K562 (cell line): Measurements from ENCODE around the gene ADORA2B. TPM values are rescaled to one million over a fixed set of nuclear protein-coding genes. Genes with fewer than 3 reads are reported as not detected.
A peak's percentile ranks its signal among the peaks of the same experiment; 100 is the strongest.

Source experiments
- HNRNPUL1 ChIP-seq: fragments of 200-400 bp; formaldehyde crosslinking; IDR thresholded peaks from 2 replicates; pipeline ENCODE4 v1.6.1; 2017; ENCODE audit warnings: low read length
- HOXB6 ChIP-seq: fragments of 250-450 bp; sonication (Bioruptor Pico); IDR thresholded peaks from 2 replicates; pipeline ENCODE4 v1.5.1; 2022; ENCODE audit warnings: mild to moderate bottlenecking, borderline replicate concordance
- JUNB ChIP-seq: fragments of 450-650 bp; formaldehyde crosslinking; conservative IDR thresholded peaks from 2 replicates; pipeline ENCODE4 v1.4.0; 2020; ENCODE audit warnings: mild to moderate bottlenecking
- MCM2 ChIP-seq: fragments of 450-650 bp; IDR thresholded peaks from 2 replicates; pipeline ENCODE4 v1.6.1; 2017; ENCODE audit warnings: low read depth, mild to moderate bottlenecking
- NCOA2 ChIP-seq, 2 experiments: fragments of 450-650 bp; IDR thresholded peaks; 2 replicates each; pipeline ENCODE4 v1.6.1; 2018; ENCODE audit warnings: mild to moderate bottlenecking in 2 of 2, moderate library complexity in 1 of 2; ENCODE audit not compliant: partially characterized antibody in 2 of 2
- NFE2 ChIP-seq: IDR thresholded peaks from 2 replicates; pipeline ENCODE4 v1.6.1; 2014; ENCODE audit warnings: antibody characterized with exemption, low read depth
- PTBP1 ChIP-seq: fragments of 200-400 bp; formaldehyde crosslinking; IDR thresholded peaks from 2 replicates; pipeline ENCODE4 v1.6.1; 2017; ENCODE audit warnings: low read depth, low read length
- SNIP1 ChIP-seq: fragments of 450-650 bp; IDR thresholded peaks from 2 replicates; pipeline ENCODE4 v1.7.1; 2017; ENCODE audit warnings: low read depth, mild to moderate bottlenecking
- VEZF1 ChIP-seq: fragments of 200-800 bp; sonication (Bioruptor generic); IDR thresholded peaks from 2 replicates; pipeline ENCODE4 v1.6.1; 2017; ENCODE audit warnings: missing genetic modification characterization, missing compliant biosample characterization
- ZNF12 ChIP-seq: sonication (generic); formaldehyde crosslinking; IDR thresholded peaks from 2 replicates; pipeline ENCODE4 v1.4.0; 2020; ENCODE audit warnings: mild to moderate bottlenecking, missing genetic modification reagents
- ZNF639 ChIP-seq, 2 experiments: fragments of 200-800 bp in 1 of 2; sonication (Bioruptor generic) in 1 of 2; sonication (generic) in 1 of 2; formaldehyde crosslinking in 1 of 2; IDR thresholded peaks in 1 of 2; conservative IDR thresholded peaks in 1 of 2; 2 replicates each; pipeline versions ENCODE4 v1.5.0 to v1.6.1; 2016 to 2020; ENCODE audit warnings: missing compliant biosample characterization in 1 of 2, missing genetic modification characterization in 1 of 2, missing genetic modification reagents in 1 of 2
- polyA plus RNA-seq, 8 experiments: library from polyadenylated mRNA; depleted of rRNA in 4 of 8; stranded (reverse) in 5 of 8; unstranded in 3 of 8; fragments of >200 nt; fragmentation: Nextera tagmentation in 2 of 8; fragmentation: Illumina TruSeq in 1 of 8; extraction: Ambion mirVana in 2 of 8; extraction: Trizol in 1 of 8; gene quantifications; 2 replicates each; pipeline versions ENCODE4 v1.2.1 to v1.2.3, GENCODE V29; 2011 to 2014; ENCODE audit warnings: inconsistent platforms in 1 of 8, missing spikeins in 1 of 8
- total RNA-seq, 7 experiments: library from RNA; depleted of rRNA in 6 of 7; stranded (reverse); fragments of >200 nt in 6 of 7; fragmentation: Illumina TruSeq in 2 of 7; extraction: Trizol in 2 of 7; gene quantifications; 2 replicates each; pipeline versions ENCODE4 v1.2.1 to v1.2.3, GENCODE V29; 2011 to 2021; ENCODE audit warnings: low replicate concordance in 1 of 7
- TF ChIP-seq, protein P1 (sequence below), 2 experiments: fragments of 450-650 bp in 1 of 2; IDR thresholded peaks; 2 replicates each; pipeline ENCODE4 v1.6.1; 2011 to 2017; ENCODE audit warnings: low read depth in 2 of 2, antibody characterized with exemption in 1 of 2, borderline replicate concordance in 1 of 2, low read length in 1 of 2, mild to moderate bottlenecking in 1 of 2, mixed read lengths in 1 of 2; ENCODE audit not compliant: control insufficient read depth in 1 of 2
- TF ChIP-seq, protein P2 (sequence below), 2 experiments: fragments of 450-650 bp; IDR thresholded peaks; 2 replicates each; pipeline ENCODE4 v1.6.1; 2018; ENCODE audit warnings: mild to moderate bottlenecking in 2 of 2, low read depth in 1 of 2; ENCODE audit not compliant: partially characterized antibody in 2 of 2
- TF ChIP-seq, protein P3 (sequence below): fragments of 250-450 bp; sonication (Bioruptor Pico); IDR thresholded peaks from 2 replicates; pipeline ENCODE4 v1.5.0; 2020; ENCODE audit warnings: mild to moderate bottlenecking

The ADORA2B gene
- total and polyA plus RNA-seq, 9 of the 15 experiments (the other 6 are each of a cell fraction or from before 2014, with no cell fraction given): 6.4 to 16.6 (median 10.5) TPM

DNA sequence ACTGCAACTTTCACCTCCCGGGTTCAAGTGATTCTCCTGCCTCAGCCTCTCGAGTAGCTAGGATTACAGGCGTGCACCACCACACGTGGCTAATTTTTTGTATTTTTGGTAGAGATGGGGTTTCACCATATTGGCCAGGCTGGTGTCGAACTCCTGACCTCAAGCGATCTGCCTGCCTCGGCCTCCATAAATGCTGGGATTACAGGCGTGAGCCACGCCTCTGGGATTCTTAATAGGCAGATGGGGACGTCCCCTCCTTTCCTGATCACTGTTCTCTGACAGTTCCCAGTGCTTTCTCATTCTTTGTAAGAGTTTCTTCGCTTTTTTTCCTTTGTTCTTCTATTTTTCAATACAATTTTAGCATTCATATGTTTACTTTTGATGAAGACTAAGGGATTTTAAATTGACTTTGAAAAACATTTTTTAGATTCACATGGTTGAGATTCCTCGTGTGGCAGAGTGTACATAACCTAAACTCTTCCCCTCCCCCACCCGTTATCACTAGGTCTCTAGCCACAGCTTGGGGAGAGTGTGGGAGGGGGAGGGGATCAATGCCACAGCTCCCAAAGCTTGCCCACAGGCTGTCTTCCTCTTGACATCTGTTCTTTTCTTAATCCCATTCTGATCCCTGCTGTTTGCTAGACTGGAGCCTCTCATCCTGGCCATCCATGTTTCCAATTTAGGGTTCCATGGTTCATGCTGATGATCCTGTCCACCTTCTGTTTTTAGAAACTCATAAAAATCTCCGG is 11.0 kb downstream of the ADORA2B start (continued):
- TF ChIP-seq, protein P1, sequence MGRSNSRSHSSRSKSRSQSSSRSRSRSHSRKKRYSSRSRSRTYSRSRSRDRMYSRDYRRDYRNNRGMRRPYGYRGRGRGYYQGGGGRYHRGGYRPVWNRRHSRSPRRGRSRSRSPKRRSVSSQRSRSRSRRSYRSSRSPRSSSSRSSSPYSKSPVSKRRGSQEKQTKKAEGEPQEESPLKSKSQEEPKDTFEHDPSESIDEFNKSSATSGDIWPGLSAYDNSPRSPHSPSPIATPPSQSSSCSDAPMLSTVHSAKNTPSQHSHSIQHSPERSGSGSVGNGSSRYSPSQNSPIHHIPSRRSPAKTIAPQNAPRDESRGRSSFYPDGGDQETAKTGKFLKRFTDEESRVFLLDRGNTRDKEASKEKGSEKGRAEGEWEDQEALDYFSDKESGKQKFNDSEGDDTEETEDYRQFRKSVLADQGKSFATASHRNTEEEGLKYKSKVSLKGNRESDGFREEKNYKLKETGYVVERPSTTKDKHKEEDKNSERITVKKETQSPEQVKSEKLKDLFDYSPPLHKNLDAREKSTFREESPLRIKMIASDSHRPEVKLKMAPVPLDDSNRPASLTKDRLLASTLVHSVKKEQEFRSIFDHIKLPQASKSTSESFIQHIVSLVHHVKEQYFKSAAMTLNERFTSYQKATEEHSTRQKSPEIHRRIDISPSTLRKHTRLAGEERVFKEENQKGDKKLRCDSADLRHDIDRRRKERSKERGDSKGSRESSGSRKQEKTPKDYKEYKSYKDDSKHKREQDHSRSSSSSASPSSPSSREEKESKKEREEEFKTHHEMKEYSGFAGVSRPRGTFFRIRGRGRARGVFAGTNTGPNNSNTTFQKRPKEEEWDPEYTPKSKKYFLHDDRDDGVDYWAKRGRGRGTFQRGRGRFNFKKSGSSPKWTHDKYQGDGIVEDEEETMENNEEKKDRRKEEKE (IDR thresholded peaks at IDR 0.05; ENCODE audit: borderline replicate concordance in 1 of 2, control insufficient read depth in 1 of 2, low read depth in 2 of 2, low read length in 1 of 2): no peak
- TF ChIP-seq JUNB (CRISPR knock-in tag): no peak
- peak; percentile 56 for TF ChIP-seq VEZF1 (CRISPR knock-in tag)
- no peak for TF ChIP-seq HOXB6 (CRISPR knock-in tag)
- no peak for TF ChIP-seq SNIP1
- no peak for TF ChIP-seq ZNF639 (CRISPR knock-in tag; conservative IDR thresholded peaks at IDR 0.05 in 1 of 2, IDR thresholded peaks at IDR 0.05 in 1 of 2)
- no peak for TF ChIP-seq PTBP1
- TF ChIP-seq, protein P2, sequence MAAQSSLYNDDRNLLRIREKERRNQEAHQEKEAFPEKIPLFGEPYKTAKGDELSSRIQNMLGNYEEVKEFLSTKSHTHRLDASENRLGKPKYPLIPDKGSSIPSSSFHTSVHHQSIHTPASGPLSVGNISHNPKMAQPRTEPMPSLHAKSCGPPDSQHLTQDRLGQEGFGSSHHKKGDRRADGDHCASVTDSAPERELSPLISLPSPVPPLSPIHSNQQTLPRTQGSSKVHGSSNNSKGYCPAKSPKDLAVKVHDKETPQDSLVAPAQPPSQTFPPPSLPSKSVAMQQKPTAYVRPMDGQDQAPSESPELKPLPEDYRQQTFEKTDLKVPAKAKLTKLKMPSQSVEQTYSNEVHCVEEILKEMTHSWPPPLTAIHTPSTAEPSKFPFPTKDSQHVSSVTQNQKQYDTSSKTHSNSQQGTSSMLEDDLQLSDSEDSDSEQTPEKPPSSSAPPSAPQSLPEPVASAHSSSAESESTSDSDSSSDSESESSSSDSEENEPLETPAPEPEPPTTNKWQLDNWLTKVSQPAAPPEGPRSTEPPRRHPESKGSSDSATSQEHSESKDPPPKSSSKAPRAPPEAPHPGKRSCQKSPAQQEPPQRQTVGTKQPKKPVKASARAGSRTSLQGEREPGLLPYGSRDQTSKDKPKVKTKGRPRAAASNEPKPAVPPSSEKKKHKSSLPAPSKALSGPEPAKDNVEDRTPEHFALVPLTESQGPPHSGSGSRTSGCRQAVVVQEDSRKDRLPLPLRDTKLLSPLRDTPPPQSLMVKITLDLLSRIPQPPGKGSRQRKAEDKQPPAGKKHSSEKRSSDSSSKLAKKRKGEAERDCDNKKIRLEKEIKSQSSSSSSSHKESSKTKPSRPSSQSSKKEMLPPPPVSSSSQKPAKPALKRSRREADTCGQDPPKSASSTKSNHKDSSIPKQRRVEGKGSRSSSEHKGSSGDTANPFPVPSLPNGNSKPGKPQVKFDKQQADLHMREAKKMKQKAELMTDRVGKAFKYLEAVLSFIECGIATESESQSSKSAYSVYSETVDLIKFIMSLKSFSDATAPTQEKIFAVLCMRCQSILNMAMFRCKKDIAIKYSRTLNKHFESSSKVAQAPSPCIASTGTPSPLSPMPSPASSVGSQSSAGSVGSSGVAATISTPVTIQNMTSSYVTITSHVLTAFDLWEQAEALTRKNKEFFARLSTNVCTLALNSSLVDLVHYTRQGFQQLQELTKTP (IDR thresholded peaks at IDR 0.05; ENCODE audit: low read depth in 1 of 2, partially characterized antibody in 2 of 2): peak in 1 of 2 experiments; percentile 26
- TF ChIP-seq HNRNPUL1: no peak
- TF ChIP-seq NFE2: no peak
- TF ChIP-seq, protein P3, sequence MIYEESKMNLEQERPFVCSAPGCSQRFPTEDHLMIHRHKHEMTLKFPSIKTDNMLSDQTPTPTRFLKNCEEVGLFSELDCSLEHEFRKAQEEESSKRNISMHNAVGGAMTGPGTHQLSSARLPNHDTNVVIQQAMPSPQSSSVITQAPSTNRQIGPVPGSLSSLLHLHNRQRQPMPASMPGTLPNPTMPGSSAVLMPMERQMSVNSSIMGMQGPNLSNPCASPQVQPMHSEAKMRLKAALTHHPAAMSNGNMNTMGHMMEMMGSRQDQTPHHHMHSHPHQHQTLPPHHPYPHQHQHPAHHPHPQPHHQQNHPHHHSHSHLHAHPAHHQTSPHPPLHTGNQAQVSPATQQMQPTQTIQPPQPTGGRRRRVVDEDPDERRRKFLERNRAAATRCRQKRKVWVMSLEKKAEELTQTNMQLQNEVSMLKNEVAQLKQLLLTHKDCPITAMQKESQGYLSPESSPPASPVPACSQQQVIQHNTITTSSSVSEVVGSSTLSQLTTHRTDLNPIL (CRISPR knock-in tag): no peak
- TF ChIP-seq ZNF12 (CRISPR knock-in tag): no peak
- no peak for TF ChIP-seq NCOA2 (IDR thresholded peaks at IDR 0.05; ENCODE audit: partially characterized antibody in 2 of 2)
- no peak for TF ChIP-seq MCM2
